HG03139 (cell line): ENCODE results near the gene MLF1.
"Not testable (repeated sequence)": the region's sequence is repeated elsewhere in the genome, so short reads cannot be mapped to it uniquely, and the experiment has no call there.

Source experiments
- ATAC-seq: cut with Tn5 transposase; IDR thresholded peaks from one replicate; pipeline ENCODE4 v1.9.1; 2021; ENCODE audit not compliant: unreplicated experiment

The MLF1 gene

DNA sequence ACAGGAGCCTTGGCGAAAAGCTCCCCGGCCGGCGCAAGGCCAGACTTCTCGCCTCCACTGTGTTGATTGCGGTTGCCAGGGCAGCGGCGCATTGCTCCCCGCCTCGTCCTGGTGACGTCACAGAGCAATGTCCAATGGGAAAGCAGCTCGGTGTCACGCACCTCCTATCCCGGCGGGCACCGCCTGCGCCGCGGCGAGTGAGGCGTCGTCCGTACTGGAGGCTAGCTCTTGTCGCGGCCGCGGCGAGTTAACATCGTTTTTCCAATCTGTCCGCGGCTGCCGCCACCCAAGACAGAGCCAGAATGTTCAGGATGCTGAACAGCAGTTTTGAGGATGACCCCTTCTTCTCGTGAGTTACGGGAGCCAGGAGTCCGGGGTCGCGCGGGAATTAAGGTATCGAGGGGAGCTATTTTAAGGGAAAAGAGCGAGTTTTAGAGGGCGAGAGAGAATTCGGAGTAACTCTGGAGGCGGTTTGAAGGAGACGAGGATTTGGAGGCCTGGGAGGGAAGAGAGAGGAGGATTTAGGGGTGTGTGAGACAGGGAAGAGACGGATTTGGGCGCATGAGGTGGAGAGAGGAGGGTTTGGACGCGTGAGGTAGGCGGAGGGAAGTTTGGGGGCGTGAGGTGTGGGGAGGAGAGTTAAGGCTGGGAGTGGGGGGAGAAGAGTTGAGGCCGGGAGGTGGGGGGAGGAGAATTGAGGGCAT is at the start of gene MLF1:
MLF1 (plus strand) TSS at position 196 of the 704 bp plus-strand sequence; CDS start at position 303, 107 bp downstream.
- ATAC-seq, result peak; percentile 100

- ATAC-seq, result no peak
Measured at GRCh38 chr3:158522221-158523136, 48.5 kb upstream of the MLF1 start.

- no peak for ATAC-seq
Measured at GRCh38 chr3:158528076-158528674, 42.8 kb upstream of the MLF1 start.

DNA sequence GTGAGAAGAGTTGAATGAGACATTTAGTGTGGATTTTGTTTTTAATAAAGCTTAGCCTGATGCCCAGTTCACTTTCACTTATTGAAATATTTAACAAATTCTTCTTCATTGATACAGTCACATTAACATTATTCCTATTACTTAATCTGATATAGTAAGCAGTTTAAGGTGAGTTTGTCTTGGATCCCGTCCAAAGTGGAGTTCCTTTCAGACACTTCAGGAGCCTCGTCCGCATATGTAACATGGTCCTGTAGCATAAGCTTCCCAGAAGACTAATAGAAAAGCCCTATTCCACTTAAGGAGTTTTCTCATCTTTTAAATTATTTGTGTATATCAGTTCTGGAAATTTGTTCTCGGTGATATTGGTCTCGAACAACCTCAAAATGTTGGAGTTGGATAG is 39.7 kb upstream of the MLF1 start:
- ATAC-seq, result no peak

- ATAC-seq, result no peak
Measured at GRCh38 chr3:158532099-158532734, 38.8 kb upstream of the MLF1 start.

GRCh38 chr3:158535918-158536317 is 35.1 kb upstream of the MLF1 start:
- no peak for ATAC-seq

GRCh38 chr3:158539414-158540014 is 31.5 kb upstream of the MLF1 start:
- no peak for ATAC-seq

DNA sequence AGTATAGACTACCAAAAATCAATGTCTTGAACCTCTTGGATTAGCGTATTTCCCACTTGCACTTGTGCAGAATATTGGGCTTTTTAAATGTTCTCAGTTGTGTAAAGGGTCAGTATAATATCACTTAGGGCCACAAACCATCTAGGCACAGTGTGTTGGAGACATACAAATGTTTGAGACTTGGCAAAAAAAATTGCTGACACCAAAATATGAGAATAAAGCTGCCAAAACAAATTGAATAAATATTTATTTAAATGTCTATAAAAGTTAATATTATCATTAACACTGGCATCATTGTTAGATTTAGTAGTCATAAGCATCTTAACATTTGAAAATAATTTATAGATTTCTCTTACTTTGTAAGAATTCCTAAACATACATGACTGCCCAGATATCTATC is 30.9 kb upstream of the MLF1 start:
- ATAC-seq, result no peak

DNA sequence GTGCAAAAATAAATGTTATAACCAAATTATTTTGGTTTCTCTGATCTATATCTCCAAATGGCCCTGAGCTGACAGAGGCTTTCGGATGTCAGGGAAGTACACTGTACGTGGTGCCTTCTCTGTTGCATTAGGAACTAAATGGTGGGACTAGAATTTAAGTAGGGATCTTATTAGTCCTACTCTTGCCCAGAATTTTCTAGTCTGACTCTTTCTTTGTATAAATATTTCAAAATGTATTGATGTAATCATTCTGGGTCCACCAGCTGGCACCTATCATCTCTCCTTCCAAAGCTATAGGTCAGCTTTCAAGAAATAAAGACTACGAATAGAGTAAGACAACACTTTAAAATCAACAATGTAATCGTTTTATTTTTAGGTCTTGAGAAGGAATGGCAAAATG is 22.3 kb upstream of the MLF1 start:
- ATAC-seq, result no peak

DNA sequence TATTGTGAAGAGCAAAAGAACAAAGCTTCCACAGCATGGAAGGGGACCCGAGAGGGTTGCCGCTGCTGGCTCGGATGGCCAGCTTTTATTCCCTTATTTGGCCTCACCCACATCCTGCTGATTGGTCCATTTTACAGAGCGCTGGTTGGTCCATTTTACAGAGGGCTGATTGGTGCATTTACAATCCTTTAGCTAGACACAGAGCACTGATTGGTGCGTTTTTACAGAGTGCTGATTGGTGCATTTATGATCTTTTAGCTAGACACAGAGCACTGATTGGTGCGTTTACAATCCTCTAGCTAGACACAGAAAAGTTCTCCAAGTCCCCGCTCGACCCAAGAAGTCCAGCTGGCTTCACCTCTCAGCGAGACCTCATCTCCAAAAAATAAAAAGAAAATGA is 21.1 kb upstream of the MLF1 start:
- not testable (repeated sequence) for ATAC-seq

- no peak for ATAC-seq
Measured at GRCh38 chr3:158552124-158552523, 18.9 kb upstream of the MLF1 start.

- no peak for ATAC-seq
Measured at GRCh38 chr3:158559504-158559903, 11.5 kb upstream of the MLF1 start.

DNA sequence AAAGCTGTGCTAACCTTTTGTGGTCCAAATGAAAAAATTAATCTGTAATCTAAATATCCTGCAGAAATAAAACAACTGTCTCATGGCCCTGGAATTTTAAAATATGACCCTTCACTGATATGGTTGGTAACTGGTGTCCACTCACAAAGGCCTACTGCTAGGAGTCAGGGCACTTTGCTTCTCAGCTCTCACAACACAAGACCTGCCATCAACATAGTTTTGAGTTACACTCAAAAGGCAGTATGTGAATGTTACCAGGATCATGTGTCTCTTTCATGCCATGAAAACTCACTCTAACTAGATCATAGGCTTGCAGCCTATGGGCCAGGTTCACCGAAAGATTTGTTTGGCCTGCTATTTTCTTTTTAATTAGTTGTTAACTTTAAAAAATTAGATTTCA is 10.0 kb upstream of the MLF1 start:
- ATAC-seq, result no peak

GRCh38 chr3:158562674-158563073 is 8.3 kb upstream of the MLF1 start:
- ATAC-seq, result no peak

GRCh38 chr3:158563076-158563475 is 7.9 kb upstream of the MLF1 start:
- no peak for ATAC-seq

GRCh38 chr3:158565076-158565475 is 5.9 kb upstream of the MLF1 start:
- no peak for ATAC-seq

DNA sequence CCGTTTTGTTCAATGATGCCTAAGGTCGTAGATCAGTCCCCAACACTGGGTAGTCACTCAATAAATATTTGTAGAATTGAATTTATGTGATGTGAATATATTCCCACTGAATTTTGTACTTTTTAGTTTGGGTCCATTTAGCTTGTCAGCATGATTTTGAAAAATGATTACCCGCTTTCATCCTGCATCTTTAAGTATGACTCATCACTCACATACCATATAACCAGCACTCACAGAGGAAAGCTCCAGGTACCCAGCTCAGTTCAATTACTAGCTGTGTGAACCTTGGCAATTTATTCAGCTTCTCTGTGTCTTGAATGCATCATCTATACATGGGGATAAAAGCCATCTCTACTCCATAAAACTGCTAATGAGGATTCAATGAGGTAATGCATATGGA is 2.2 kb upstream of the MLF1 start:
- ATAC-seq, result no peak

GRCh38 chr3:158569794-158570193 is 1.2 kb upstream of the MLF1 start:
- no peak for ATAC-seq

DNA sequence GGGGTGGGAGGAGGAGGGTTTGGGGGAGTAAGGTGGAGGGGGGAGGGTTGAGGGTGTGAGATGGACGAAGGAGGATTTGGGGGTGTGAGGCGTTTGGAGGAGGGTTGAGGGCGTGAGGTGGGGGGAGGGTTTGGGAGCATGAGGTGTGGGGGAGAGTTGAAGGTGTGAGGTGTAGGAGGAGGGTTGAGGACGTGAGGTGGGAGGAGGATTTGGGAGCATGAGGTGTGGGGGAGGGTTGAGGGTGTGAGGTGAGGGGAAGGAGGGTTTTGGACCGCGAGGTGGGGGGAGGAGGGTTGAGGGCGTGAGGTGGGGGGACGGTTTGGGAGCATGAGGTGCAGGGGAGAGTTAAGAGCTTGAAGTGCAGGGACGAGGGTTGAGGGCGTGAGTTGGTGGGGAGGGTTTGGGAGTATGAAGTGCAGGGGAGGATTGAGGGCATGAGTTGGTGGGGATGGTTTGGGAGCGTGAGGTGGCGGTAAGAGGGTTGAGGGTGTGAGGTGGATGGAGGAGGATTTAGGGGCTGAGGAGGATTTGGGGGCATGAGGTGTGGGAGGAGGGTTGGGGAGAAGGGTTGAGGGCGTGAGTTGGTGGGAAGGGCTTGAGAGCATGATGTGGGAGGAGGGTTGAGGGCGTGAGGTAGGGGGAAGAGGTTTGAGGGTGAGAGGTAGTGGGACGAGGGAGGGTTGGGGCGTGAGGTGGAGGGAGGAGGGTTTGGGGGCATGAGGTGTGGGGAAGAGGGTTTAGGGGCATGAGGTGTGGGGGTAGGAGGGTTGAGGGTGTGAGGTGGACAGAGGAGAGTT is 1.2 kb downstream of the MLF1 start:
- ATAC-seq, result no peak

DNA sequence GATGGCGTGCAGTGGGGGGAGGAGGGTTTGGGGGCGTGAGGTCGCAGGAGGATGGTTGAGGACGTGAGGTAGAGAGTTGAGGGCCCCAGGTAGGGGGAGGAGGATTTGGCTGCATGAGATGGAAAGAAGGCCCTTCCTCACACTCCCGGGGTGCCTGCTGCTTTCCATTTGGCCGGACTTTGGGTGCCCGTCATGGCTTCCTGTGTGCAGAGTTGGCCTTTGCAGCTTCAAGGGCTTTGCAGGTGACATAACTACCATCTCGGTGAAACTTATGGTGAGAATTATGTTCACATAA is 1.7 kb downstream of the MLF1 start:
- ATAC-seq, result no peak
